HepG2 (cell line): ENCODE data around the gene CCNG1. TPM values are rescaled to one million over a fixed set of nuclear protein-coding genes. Genes with fewer than 3 reads are reported as not detected.

ENCODE experiments used
- ATAC-seq: fragments of 200-7000 bp; cut with Tn5 transposase; 3 replicates; pipeline ENCODE4 v1.9.1; 2020; ENCODE audit warnings: mild to moderate bottlenecking, moderate library complexity
- BruUV-seq: library from RNA; stranded (reverse); fragments of 400-500 nt; replicated peaks from 2 replicates; lab custom pipeline; 2021; lab: Mats Ljungman, UMichigan
- CTCF ChIA-PET: fragments of 300-600 bp; formaldehyde crosslinking; extraction: SDS; loops from one replicate; lab custom pipeline; 2021; ENCODE audit warnings: low total read pairs, inconsistent platforms, low intra/inter-chr PET ratio; lab: Yijun Ruan, JAX
- POLR2A ChIA-PET: fragments of 350-600 bp; sonication (Branson Sonifier 250); formaldehyde crosslinking; loops from one replicate; lab custom pipeline; 2020; ENCODE audit warnings: antibody characterized with exemption, inconsistent platforms; lab: Yijun Ruan, JAX
- DNase-seq: peaks from one replicate; pipeline ENCODE4 v3.0.0-alpha.2; 2015; ENCODE audit warnings: low spot score
- FAIRE-seq: peaks from 3 replicates; lab custom pipeline; 2011; peaks lifted over from hg19 to GRCh38; lab: Jason Lieb, UNC
- H2AFZ ChIP-seq: one replicate; pipeline ENCODE4 v1.6.1; 2011; ENCODE audit warnings: low read length, inconsistent platforms
- H3K27ac ChIP-seq: fragments of 300-600 bp; 3 replicates; pipeline ENCODE4 v1.8.0; 2011; ENCODE audit warnings: mixed run types, mild to moderate bottlenecking, mixed read lengths, low read length, inconsistent platforms; ENCODE audit not compliant: insufficient read depth; ENCODE audit errors: extremely low read length
- H3K27me3 ChIP-seq, 2 experiments: fragments of 200-600 bp in 1 of 2; 2 replicates in 1 of 2; 3 replicates in 1 of 2; pipeline versions ENCODE4 v1.6.0 to v1.8.0; 2011; ENCODE audit warnings: low read length in 2 of 2, mild to moderate bottlenecking in 2 of 2, moderate library complexity in 2 of 2, inconsistent platforms in 1 of 2; ENCODE audit not compliant: insufficient read depth in 2 of 2, control insufficient read depth in 1 of 2
- H3K36me3 ChIP-seq, 2 experiments: fragments of 200-600 bp in 1 of 2; replicated peaks in 1 of 2; 2 replicates in 1 of 2; 3 replicates in 1 of 2; pipeline versions ENCODE4 v1.5.1 to v1.8.0; 2011; ENCODE audit warnings: low read length in 2 of 2, inconsistent platforms in 1 of 2; ENCODE audit not compliant: insufficient read depth in 2 of 2, control insufficient read depth in 1 of 2
- H3K4me1 ChIP-seq: 2 replicates; pipeline ENCODE4 v1.5.1; 2012; ENCODE audit warnings: low read length, inconsistent platforms; ENCODE audit not compliant: insufficient read depth
- H3K4me2 ChIP-seq: 2 replicates; pipeline ENCODE4 v1.6.0; 2011; ENCODE audit warnings: low read depth, low read length, inconsistent platforms
- H3K4me3 ChIP-seq, 3 experiments: fragments of 200-600 bp in 1 of 3; sonication (generic), shearing (Covaris generic) in 1 of 3; replicated peaks in 1 of 3; 2 replicates each; pipeline ENCODE4 v1.5.1; 2011 to 2016; ENCODE audit warnings: low read length in 3 of 3, inconsistent platforms in 2 of 3, low read depth in 2 of 3, mild to moderate bottlenecking in 2 of 3, control low read depth in 1 of 3, mixed read lengths in 1 of 3; ENCODE audit not compliant: insufficient read depth in 1 of 3
- H3K79me2 ChIP-seq: one replicate; pipeline ENCODE4 v1.6.1; 2011; ENCODE audit warnings: low read length, inconsistent platforms; ENCODE audit not compliant: insufficient read depth
- H3K9ac ChIP-seq: 2 replicates; pipeline ENCODE4 v1.6.0; 2011; ENCODE audit warnings: mild to moderate bottlenecking, low read depth, low read length, inconsistent platforms; ENCODE audit not compliant: insufficient read depth
- H3K9me3 ChIP-seq: 2 replicates; pipeline ENCODE4 v1.5.1; 2012; ENCODE audit warnings: mild to moderate bottlenecking, low read length
- H4K20me1 ChIP-seq: 2 replicates; pipeline ENCODE4 v1.6.0; 2011; ENCODE audit warnings: inconsistent platforms, mild to moderate bottlenecking, low read length, moderate library complexity; ENCODE audit not compliant: insufficient read depth
- FOXP1 ChIP-seq, 2 experiments: fragments of 450-650 bp in 1 of 2; IDR thresholded peaks; 2 replicates each; pipeline ENCODE4 v1.6.1; 2017 to 2018; ENCODE audit warnings: antibody characterized with exemption in 1 of 2
- TCF12 ChIP-seq, 2 experiments: fragments of 450-650 bp in 1 of 2; sonication (generic) in 1 of 2; formaldehyde crosslinking in 1 of 2; IDR thresholded peaks; 2 replicates each; pipeline versions ENCODE4 v1.6.1 to v1.8.0; 2017 to 2022; ENCODE audit warnings: antibody characterized with exemption in 1 of 2, mild to moderate bottlenecking in 1 of 2, missing genetic modification reagents in 1 of 2, moderate library complexity in 1 of 2
- WIZ ChIP-seq: sonication (generic); formaldehyde crosslinking; IDR thresholded peaks from 2 replicates; pipeline ENCODE4 v1.5.1; 2020; ENCODE audit warnings: mild to moderate bottlenecking, missing genetic modification reagents
- ZIK1 ChIP-seq: sonication (generic); formaldehyde crosslinking; IDR thresholded peaks from 2 replicates; pipeline ENCODE4 v1.5.0; 2020; ENCODE audit warnings: mild to moderate bottlenecking, low read depth, missing genetic modification reagents, borderline replicate concordance
- ZKSCAN8 ChIP-seq: IDR thresholded peaks from 2 replicates; pipeline ENCODE4 v1.6.1; 2016; ENCODE audit warnings: borderline replicate concordance, missing genetic modification reagents, missing compliant biosample characterization
- ZNF276 ChIP-seq: sonication (generic); formaldehyde crosslinking; IDR thresholded peaks from 2 replicates; pipeline ENCODE4 v1.4.0; 2020; ENCODE audit warnings: mild to moderate bottlenecking, low read depth, missing genetic modification reagents
- ZNF33A ChIP-seq: sonication (generic); formaldehyde crosslinking; IDR thresholded peaks from 2 replicates; pipeline ENCODE4 v1.5.1; 2020; ENCODE audit warnings: missing genetic modification reagents, mild to moderate bottlenecking, moderate library complexity, borderline replicate concordance
- ZNF781 ChIP-seq: sonication (generic); formaldehyde crosslinking; IDR thresholded peaks from 2 replicates; pipeline ENCODE4 v1.5.1; 2020; ENCODE audit warnings: borderline replicate concordance, mild to moderate bottlenecking, missing genetic modification reagents; ENCODE audit errors: not compliant biosample characterization
- WGBS: methylation state at CpG from one replicate; pipeline ENCODE4 v1.1.6; 2017; ENCODE audit warnings: low lambda C conversion rate; 5-methylcytosine and 5-hydroxymethylcytosine counted together
- in situ Hi-C: cut with HindIII; loops from 2 replicates; pipeline ENCODE4 v1.10.0; 2017; ENCODE audit warnings: low pct_unique_long_range_greater_than_20kb; ENCODE audit not compliant: extremely low pct_ligation_motif_present
- intact Hi-C: fragments of 100-400 bp; cut with micrococcal nuclease; formaldehyde crosslinking; loops from one replicate; pipeline ENCODE4 v1.10.0; 2022; ENCODE audit not compliant: unreplicated experiment
- polyA plus RNA-seq, 8 experiments: library from polyadenylated mRNA; depleted of rRNA in 3 of 8; stranded (reverse) in 7 of 8; unstranded in 1 of 8; fragments of >200 nt; fragmentation: Illumina TruSeq in 4 of 8; extraction: Trizol in 4 of 8; gene quantifications; 2 replicates each; pipeline versions ENCODE4 v1.2.1 to v1.2.3, GENCODE V29; 2011 to 2016; ENCODE audit warnings: low read depth in 4 of 8, missing spikeins in 1 of 8, mixed read lengths in 1 of 8; ENCODE audit not compliant: insufficient read depth in 1 of 8
- total RNA-seq, 5 experiments: library from RNA; depleted of rRNA; stranded (reverse); fragments of >200 nt; fragmentation: Illumina TruSeq; extraction: Trizol; gene quantifications; 2 replicates each; pipeline ENCODE4 v1.2.3, GENCODE V29; 2016; ENCODE audit warnings: low read depth in 1 of 5
- TF ChIP-seq, protein P1 (sequence below): sonication (generic); formaldehyde crosslinking; IDR thresholded peaks from 2 replicates; pipeline ENCODE4 v1.4.0; 2020; ENCODE audit warnings: low read depth, missing genetic modification reagents
- TF ChIP-seq, protein P2 (sequence below): sonication (generic); formaldehyde crosslinking; IDR thresholded peaks from 2 replicates; pipeline ENCODE4 v1.5.1; 2020; ENCODE audit warnings: missing genetic modification reagents, mild to moderate bottlenecking, borderline replicate concordance
- TF ChIP-seq, protein P3 (sequence below): sonication (generic); formaldehyde crosslinking; IDR thresholded peaks from 2 replicates; pipeline ENCODE4 v1.5.0; 2020; ENCODE audit warnings: missing genetic modification reagents, mild to moderate bottlenecking, borderline replicate concordance

Gene CCNG1
- total and polyA plus RNA-seq, 2 of the 13 experiments (the other 11 are each of a cell fraction or from before 2014, with no cell fraction given), result 181 to 353 TPM

DNA sequence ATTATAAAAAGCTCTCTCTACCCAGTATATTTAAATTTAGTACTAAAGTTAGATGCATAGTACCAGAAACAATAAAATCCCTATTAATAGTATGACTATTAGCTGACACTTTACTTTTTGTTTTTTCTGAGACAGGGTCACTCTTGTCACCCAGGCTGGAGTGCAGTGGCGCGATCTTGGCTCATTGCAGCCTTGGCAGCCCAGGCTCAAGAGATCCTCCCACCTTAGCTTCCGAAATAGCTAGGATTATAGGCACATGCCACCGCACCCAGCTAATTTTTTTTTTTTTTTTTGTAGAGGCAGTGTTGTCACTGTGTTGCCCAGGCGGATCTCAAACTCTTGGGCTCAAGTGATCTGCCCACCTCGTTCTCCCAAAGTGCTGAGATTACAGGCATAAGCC lies 8.0 kb downstream of the CCNG1 start:
- intact Hi-C loops, result no loop called here
- no peak for DNase-seq
- no peak overlapping the region for H3K9ac ChIP-seq
- H3K36me3 ChIP-seq, result peaks cover 2 to 46% of the 10 kb centered on the region in 2 experiments; a peak in 3 of 5 replicates
- no peaks in the 10 kb centered on the region for H3K9me3 ChIP-seq
- CTCF ChIA-PET, result no interaction called here
- no peak overlapping the region for H3K4me3 ChIP-seq
- peaks cover 15% of the 10 kb centered on the region for H3K79me2 ChIP-seq
- in situ Hi-C loops, result no loop called here
- peaks cover 10% of the 10 kb centered on the region; the same call in 1 of the 2 replicates for H4K20me1 ChIP-seq
- TF ChIP-seq, protein P1, sequence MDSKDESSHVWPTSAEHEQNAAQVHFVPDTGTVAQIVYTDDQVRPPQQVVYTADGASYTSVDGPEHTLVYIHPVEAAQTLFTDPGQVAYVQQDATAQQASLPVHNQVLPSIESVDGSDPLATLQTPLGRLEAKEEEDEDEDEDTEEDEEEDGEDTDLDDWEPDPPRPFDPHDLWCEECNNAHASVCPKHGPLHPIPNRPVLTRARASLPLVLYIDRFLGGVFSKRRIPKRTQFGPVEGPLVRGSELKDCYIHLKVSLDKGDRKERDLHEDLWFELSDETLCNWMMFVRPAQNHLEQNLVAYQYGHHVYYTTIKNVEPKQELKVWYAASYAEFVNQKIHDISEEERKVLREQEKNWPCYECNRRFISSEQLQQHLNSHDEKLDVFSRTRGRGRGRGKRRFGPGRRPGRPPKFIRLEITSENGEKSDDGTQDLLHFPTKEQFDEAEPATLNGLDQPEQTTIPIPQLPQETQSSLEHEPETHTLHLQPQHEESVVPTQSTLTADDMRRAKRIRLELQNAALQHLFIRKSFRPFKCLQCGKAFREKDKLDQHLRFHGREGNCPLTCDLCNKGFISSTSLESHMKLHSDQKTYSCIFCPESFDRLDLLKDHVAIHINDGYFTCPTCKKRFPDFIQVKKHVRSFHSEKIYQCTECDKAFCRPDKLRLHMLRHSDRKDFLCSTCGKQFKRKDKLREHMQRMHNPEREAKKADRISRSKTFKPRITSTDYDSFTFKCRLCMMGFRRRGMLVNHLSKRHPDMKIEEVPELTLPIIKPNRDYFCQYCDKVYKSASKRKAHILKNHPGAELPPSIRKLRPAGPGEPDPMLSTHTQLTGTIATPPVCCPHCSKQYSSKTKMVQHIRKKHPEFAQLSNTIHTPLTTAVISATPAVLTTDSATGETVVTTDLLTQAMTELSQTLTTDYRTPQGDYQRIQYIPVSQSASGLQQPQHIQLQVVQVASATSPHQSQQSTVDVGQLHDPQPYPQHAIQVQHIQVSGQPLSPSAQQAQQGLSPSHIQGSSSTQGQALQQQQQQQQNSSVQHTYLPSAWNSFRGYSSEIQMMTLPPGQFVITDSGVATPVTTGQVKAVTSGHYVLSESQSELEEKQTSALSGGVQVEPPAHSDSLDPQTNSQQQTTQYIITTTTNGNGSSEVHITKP (CRISPR knock-in tag), result no peak
- no peak for TF ChIP-seq ZKSCAN8 (CRISPR knock-in tag)
- no peak for TF ChIP-seq ZNF781 (CRISPR knock-in tag)
- TF ChIP-seq, protein P2, sequence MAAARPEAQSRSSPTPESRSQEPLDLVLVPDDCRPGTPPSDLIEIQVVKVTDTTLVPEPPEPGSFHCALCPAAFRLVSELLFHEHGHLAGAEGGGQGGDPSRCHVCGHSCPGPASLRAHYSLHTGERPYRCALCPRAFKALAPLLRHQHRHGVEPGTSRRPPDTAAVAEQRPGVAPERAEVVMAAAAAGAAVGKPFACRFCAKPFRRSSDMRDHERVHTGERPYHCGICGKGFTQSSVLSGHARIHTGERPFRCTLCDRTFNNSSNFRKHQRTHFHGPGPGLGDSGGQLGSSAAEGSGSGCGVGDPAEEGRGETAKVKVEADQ, result no peak
- TF ChIP-seq, protein P3, sequence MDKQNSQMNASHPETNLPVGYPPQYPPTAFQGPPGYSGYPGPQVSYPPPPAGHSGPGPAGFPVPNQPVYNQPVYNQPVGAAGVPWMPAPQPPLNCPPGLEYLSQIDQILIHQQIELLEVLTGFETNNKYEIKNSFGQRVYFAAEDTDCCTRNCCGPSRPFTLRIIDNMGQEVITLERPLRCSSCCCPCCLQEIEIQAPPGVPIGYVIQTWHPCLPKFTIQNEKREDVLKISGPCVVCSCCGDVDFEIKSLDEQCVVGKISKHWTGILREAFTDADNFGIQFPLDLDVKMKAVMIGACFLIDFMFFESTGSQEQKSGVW, result no peak
- TF ChIP-seq TCF12 (IDR thresholded peaks at IDR 0.05), result no peak
- TF ChIP-seq TCF12 (CRISPR knock-in tag; IDR thresholded peaks at IDR 0.05), result no peak
- TF ChIP-seq WIZ (CRISPR knock-in tag), result no peak
- TF ChIP-seq ZIK1 (CRISPR knock-in tag), result no peak
- TF ChIP-seq ZNF276, result no peak
- no peak for TF ChIP-seq ZNF33A (CRISPR knock-in tag)
- no peak for TF ChIP-seq FOXP1 (IDR thresholded peaks at IDR 0.05)
- no peak for TF ChIP-seq FOXP1 (CRISPR knock-in tag; IDR thresholded peaks at IDR 0.05)
- TF ChIP-seq, all 625 proteins: peak for 0
- H2AFZ ChIP-seq, result no peak overlapping the region
- H3K27ac ChIP-seq, result no peak overlapping the region
- POLR2A ChIA-PET, result interaction anchor here (9.3 kb wide), 1 partner anchor 14 kb away, joined by 182 read pairs; the partner anchor contains the start of genes HMMR and NUDCD2
- H3K4me2 ChIP-seq, result no peak overlapping the region
- no peak for FAIRE-seq
- 95% methylated on average over 6 of the region's 6 CpGs for WGBS
- H3K27me3 ChIP-seq, result no peaks in the 10 kb centered on the region
- no peak for ATAC-seq
- H3K4me1 ChIP-seq, result peaks cover 12% of the 10 kb centered on the region
- BruUV-seq, result no TSS peak
